Left ventricle myocardium inferior (tissue), 1 donor: ENCODE data around the gene ARID1A. TPM values are rescaled to one million over a fixed set of nuclear protein-coding genes. Genes with fewer than 3 reads are reported as not detected.
"Not testable (repeated sequence)": the region's sequence is repeated elsewhere in the genome, so short reads cannot be mapped to it uniquely, and the experiment has no call there.

Experiments used
- DNase-seq: peaks from one replicate; pipeline ENCODE4 v3.0.0-alpha.2; 2020
- H3K27ac ChIP-seq: fragments of 200-600 bp; replicated peaks from 2 replicates; pipeline ENCODE4 v1.8.0; 2021
- H3K27me3 ChIP-seq: fragments of 200-600 bp; 2 replicates; pipeline ENCODE4 v1.8.0; 2021; ENCODE audit warnings: low read depth
- H3K36me3 ChIP-seq: fragments of 200-600 bp; 2 replicates; pipeline ENCODE4 v1.8.0; 2021
- H3K4me1 ChIP-seq: fragments of 200-600 bp; 2 replicates; pipeline ENCODE4 v1.8.0; 2021
- H3K4me3 ChIP-seq: fragments of 200-600 bp; 2 replicates; pipeline ENCODE4 v1.8.0; 2021; ENCODE audit warnings: mild to moderate bottlenecking, moderate library complexity
- H3K9me3 ChIP-seq: fragments of 200-600 bp; replicated peaks from 2 replicates; pipeline ENCODE4 v1.8.0; 2021
- CTCF ChIP-seq: fragments of 200-600 bp; IDR thresholded peaks from 2 replicates; pipeline ENCODE4 v1.8.0; 2021; ENCODE audit warnings: antibody characterized with exemption, mild to moderate bottlenecking, borderline replicate concordance
- intact Hi-C: fragments of 100-400 bp; cut with micrococcal nuclease; formaldehyde crosslinking; loops from one replicate; pipeline ENCODE4 v1.11.0; 2022
- long read RNA-seq: library from polyadenylated mRNA; unstranded; transcript quantifications from one replicate; pipeline ENCODE4 v2.0.0, GENCODE V29; 2021
- total RNA-seq: library from RNA; stranded (reverse); fragmentation: NEBNext Ultra II Directional; extraction: Animal tissue kit (Norgen Biotek cat#: 25700); gene quantifications from one replicate; pipeline ENCODE4 v1.2.1, GENCODE V29; 2021
- donor health status: DM: no; HTN: yes; CAD: no; lungs with severe emphysema.

Gene ARID1A
- 31.7 TPM for total RNA-seq
- long read RNA-seq, partial matches to known transcripts, result 32 of 38 reads
- long read RNA-seq, other reads (novel, unspliced or antisense), result 2 of 38 reads

- Histone ChIP-seq H3K4me3 (peak within 1 kb of the TSS; percentile 90), H3K4me1 (peaks cover 76% of the 10 kb centered on the region), H3K36me3 (no peaks in the 10 kb centered on the region), H3K27me3 (no peaks in the 10 kb centered on the region), H3K27ac (peak within 1 kb of the TSS; percentile 99), H3K9me3 (no peaks in the 10 kb centered on the region)
- peak; percentile 96 for DNase-seq
- intact Hi-C loops, result loop anchor here (5.0 kb wide), 1 partner anchor 92 kb away; the partner anchor contains the start of gene PIGV
- TF ChIP-seq CTCF, result peak; percentile 26
Observed at GRCh38 chr1:26695356-26696118, at the start of gene ARID1A. Gene ARID1A, plus strand, starts transcription at chr1:26696015. Its CDS starts 389 bp downstream, at chr1:26696404.

DNA sequence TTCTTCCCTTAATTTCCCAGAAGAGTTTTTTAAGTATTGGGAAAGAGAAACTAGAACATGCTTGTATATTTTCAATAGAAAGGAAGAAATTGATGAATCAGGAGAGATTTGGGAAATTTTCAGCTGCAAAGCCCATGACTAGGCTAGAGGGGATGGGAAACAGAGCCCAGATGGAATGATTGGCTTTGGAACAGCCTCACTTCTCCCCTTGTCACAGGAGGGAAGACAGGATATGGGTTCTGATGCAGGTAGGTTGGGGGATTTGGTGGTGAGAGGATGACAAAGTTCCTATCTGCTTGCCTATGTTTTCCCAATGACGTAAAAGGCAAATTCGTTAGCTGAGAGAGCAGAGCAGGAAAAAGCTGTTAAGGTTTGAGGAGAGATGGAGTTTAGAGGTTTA, 31.0 kb upstream of the ARID1A start:
- no peaks in the 10 kb centered on the region for H3K27me3 ChIP-seq
- no peak overlapping the region for H3K27ac ChIP-seq
- H3K36me3 ChIP-seq, result no peaks in the 10 kb centered on the region
- H3K4me1 ChIP-seq, result no peaks in the 10 kb centered on the region
- no peak for TF ChIP-seq CTCF
- H3K9me3 ChIP-seq, result no peaks in the 10 kb centered on the region
- intact Hi-C loops, result no loop called here
- no peak for DNase-seq
- no peak overlapping the region for H3K4me3 ChIP-seq

DNA sequence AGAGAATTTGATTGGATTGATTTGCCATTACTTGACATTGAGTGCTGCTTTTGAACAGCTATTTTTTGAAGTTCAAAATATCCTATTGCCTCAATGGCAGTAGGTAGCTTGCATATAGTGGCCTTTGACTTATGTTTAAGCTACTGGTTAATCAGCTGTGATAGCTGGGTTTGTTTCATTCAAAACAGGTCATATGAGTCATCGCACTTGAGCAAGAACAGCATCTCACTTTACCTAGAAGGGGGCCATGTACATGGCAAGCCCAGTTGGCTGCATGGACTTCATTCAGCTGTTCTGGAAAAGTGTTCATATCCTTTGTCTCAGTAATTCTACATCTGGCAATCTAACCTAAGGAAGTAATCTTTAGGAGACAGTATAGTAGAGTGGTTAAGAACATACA, 29.0 kb upstream of the ARID1A start:
- Histone ChIP-seq H3K36me3 (no peaks in the 10 kb centered on the region), H3K4me1 (no peaks in the 10 kb centered on the region), H3K27ac (no peak overlapping the region), H3K4me3 (no peak overlapping the region), H3K27me3 (no peaks in the 10 kb centered on the region), H3K9me3 (no peaks in the 10 kb centered on the region)
- TF ChIP-seq CTCF, result no peak
- no peak for DNase-seq
- intact Hi-C loops, result no loop called here

DNA sequence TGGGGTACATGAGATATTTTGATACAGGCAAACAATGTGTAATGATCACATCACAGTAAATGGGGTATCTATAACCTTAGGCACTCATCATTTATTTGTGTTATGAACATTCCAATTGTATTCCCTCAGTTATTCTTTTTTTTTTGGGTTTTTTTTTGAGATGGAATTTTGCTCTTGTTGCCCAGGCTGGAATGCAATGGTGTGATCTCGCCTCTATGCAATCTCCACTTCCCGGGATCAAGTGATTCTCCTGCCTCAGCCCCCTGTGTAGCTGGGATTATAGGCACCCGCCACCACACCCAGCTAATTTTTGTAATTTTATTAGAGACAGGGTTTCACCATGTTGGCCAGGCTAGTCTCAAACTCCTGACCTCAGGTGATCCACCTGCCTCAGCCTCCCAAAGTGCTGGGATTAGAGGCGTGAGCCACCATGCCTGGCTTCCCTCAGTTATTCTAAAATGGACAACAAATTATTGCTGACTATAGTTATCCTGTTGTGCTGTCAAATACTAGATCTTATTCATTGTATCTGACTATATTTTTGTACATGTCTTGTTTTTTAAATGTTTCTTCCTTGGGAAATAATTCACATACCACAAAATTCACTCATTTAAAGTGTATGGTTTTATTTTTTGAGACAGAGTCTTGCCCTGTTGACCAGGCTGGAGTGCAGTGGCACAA, 27.6 kb upstream of the ARID1A start:
- intact Hi-C loops, H3K27ac ChIP-seq, H3K4me1 ChIP-seq, H3K36me3 ChIP-seq, H3K27me3 ChIP-seq, H3K4me3 ChIP-seq, H3K9me3 ChIP-seq, DNase-seq: not testable (repeated sequence)

DNA sequence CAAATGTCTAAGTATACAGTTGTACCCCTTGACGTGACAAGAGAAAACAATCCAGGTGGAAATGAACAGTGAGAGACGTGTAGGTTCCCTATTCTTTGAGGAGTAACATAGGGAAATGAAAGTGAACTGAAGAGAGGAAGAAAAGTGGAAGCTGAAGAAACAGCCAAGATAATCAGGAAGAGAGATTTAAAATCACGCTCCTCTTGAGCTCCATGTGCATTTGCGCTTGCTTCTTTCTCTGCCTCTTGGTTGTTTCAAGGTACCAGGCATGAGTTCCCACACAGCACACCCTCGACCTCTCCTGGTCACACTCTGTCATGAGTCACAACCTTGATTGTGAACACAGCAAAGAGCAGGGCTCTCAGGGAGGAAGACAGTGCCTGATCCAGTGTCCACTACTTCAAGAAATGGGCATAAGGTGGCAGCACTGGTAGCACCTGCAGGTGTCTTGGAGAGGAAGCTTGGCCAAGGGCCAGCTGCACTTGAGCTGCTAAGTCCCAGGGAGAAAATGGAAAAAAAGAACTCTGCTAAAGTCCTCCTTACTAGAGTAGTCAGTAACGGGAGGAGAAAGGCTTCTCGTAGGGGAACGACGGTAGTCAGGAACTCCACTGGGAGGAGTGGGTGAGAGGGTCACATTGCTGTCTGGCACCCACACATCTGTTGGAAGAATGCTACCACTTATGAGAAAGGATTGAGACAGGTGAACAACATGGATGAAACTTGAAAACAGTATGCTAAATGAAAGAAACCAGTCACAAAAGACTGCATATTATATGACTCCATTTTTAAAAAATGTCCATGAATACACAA, 18.3 kb upstream of the ARID1A start:
- DNase-seq, result peak; percentile 62
- intact Hi-C loops, result no loop called here
- peak overlapping the region; percentile 34 for H3K27ac ChIP-seq

More for the DNA sequence above, 18.3 kb upstream of the ARID1A start:
- peaks cover 14% of the 10 kb centered on the region for H3K4me1 ChIP-seq
- no peaks in the 10 kb centered on the region for H3K9me3 ChIP-seq
- H3K27me3 ChIP-seq, result no peaks in the 10 kb centered on the region
- peak overlapping the region; percentile 41 for H3K4me3 ChIP-seq
- TF ChIP-seq CTCF, result peak; percentile 72
- H3K36me3 ChIP-seq, result no peaks in the 10 kb centered on the region
